Thyroid gland (tissue), 4 donors: ENCODE results near the gene DOCK9. TPM values are rescaled to one million over a fixed set of nuclear protein-coding genes. Genes with fewer than 3 reads are reported as not detected.

Experiments used
- DNase-seq, 2 donors: peaks; one replicate each; pipeline ENCODE4 v3.0.0-alpha.2; 2019
- H3K27ac ChIP-seq, 3 donors: fragments of 200-600 bp; sonication (generic); 1 replicate in 2 of 3; 2 replicates in 1 of 3; pipeline ENCODE4 v1.5.1; 2016 to 2019; ENCODE audit warnings: mild to moderate bottlenecking in 1 of 3, moderate library complexity in 1 of 3
- H3K27me3 ChIP-seq: fragments of 200-600 bp; sonication (generic); one replicate; pipeline ENCODE4 v1.5.1; 2019
- H3K36me3 ChIP-seq, 2 donors: fragments of 200-600 bp; sonication (generic); one replicate each; pipeline ENCODE4 v1.5.1; 2016 to 2019
- H3K4me1 ChIP-seq, 2 donors: fragments of 200-600 bp; sonication (generic); one replicate each; pipeline ENCODE4 v1.5.1; 2017 to 2019
- H3K4me3 ChIP-seq, 3 donors: fragments of 200-600 bp; sonication (generic); replicated peaks in 1 of 3; 1 replicate in 2 of 3; 2 replicates in 1 of 3; pipeline ENCODE4 v1.5.1; 2016; ENCODE audit warnings: mild to moderate bottlenecking in 1 of 3
- H3K9me3 ChIP-seq: fragments of 200-600 bp; sonication (generic); one replicate; pipeline ENCODE4 v1.5.1; 2017
- POLR2A ChIP-seq, 2 donors: fragments of 450-650 bp; IDR thresholded peaks; one replicate each; pipeline ENCODE4 v1.6.1; 2017; ENCODE audit warnings: antibody characterized with exemption in 2 of 2, mild to moderate bottlenecking in 2 of 2, moderate library complexity in 1 of 2
- WGBS, 2 donors: methylation state at CpG; one replicate each; pipeline ENCODE4 v1.1.5; 2017; 5-methylcytosine and 5-hydroxymethylcytosine counted together
- intact Hi-C: fragments of 100-400 bp; cut with DNase I; formaldehyde crosslinking; loops from one replicate; pipeline ENCODE4 v1.15.1; 2023
- total RNA-seq, 4 donors: library from RNA; depleted of rRNA; stranded (reverse); fragments of >200 nt; gene quantifications; one replicate each; pipeline ENCODE4 v1.2.3, GENCODE V29; 2016
- TF ChIP-seq, protein P1 (sequence below), 6 experiments: fragments of 200-600 bp in 3 of 6; fragments of 450-650 bp in 3 of 6; sonication (generic) in 3 of 6; IDR thresholded peaks; one replicate each; pipeline ENCODE4 v1.5.1; 2016 to 2019; ENCODE audit warnings: antibody characterized with exemption in 6 of 6, mild to moderate bottlenecking in 2 of 6, inconsistent platforms in 1 of 6, moderate library complexity in 1 of 6

Gene DOCK9
- total RNA-seq, 4 donors from 2014 or later = 126 to 240 (median 160) TPM

GRCh38 chr13:98780451-98780850 lies 197.4 kb downstream of the DOCK9 start:
- no peaks in the 10 kb centered on the region for H3K36me3 ChIP-seq
- intact Hi-C loops = no loop called here
- H3K4me1 ChIP-seq = no peaks in the 10 kb centered on the region
- H3K27ac ChIP-seq = no peak overlapping the region
- H3K27me3 ChIP-seq = no peaks in the 10 kb centered on the region
- no peaks in the 10 kb centered on the region for H3K9me3 ChIP-seq
- no peak overlapping the region for H3K4me3 ChIP-seq
- WGBS, 2 donors = 62 to 81% methylated on average over 2 of the region's 2 CpGs
- TF ChIP-seq POLR2A (IDR thresholded peaks at IDR 0.05) = no peak
- TF ChIP-seq, protein P1, sequence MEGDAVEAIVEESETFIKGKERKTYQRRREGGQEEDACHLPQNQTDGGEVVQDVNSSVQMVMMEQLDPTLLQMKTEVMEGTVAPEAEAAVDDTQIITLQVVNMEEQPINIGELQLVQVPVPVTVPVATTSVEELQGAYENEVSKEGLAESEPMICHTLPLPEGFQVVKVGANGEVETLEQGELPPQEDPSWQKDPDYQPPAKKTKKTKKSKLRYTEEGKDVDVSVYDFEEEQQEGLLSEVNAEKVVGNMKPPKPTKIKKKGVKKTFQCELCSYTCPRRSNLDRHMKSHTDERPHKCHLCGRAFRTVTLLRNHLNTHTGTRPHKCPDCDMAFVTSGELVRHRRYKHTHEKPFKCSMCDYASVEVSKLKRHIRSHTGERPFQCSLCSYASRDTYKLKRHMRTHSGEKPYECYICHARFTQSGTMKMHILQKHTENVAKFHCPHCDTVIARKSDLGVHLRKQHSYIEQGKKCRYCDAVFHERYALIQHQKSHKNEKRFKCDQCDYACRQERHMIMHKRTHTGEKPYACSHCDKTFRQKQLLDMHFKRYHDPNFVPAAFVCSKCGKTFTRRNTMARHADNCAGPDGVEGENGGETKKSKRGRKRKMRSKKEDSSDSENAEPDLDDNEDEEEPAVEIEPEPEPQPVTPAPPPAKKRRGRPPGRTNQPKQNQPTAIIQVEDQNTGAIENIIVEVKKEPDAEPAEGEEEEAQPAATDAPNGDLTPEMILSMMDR (IDR thresholded peaks at IDR 0.05) = no peak
- no peak for DNase-seq

DNA sequence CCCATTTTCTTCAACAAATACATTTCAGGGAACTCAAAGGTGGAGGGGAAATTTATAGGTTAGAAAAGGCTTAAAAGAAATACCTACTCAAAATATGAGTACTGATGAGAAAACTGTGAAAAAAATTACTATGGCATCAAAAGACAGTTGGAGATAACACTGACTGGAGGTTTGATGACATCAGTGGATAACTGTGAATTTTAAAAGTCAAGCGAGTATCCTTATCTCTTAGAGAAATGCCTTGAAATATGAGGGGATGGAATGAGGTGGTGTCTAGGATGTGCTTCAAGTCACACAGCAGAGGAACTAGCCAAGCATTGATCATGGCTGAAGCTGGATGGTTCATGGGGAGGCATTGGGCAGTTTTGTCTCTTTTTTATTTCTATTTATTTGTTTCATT lies 198.2 kb downstream of the DOCK9 start:
- Histone ChIP-seq H3K9me3 (no peaks in the 10 kb centered on the region), H3K4me3 (no peak overlapping the region), H3K27me3 (no peaks in the 10 kb centered on the region), H3K4me1 (no peaks in the 10 kb centered on the region), H3K36me3 (no peaks in the 10 kb centered on the region), H3K27ac (no peak overlapping the region)
- no peak for DNase-seq
- WGBS, 2 donors = 88 to 95% methylated on average over 1 of the region's 1 CpG
- TF ChIP-seq, protein P1 (IDR thresholded peaks at IDR 0.05) = no peak
- TF ChIP-seq POLR2A (IDR thresholded peaks at IDR 0.05) = no peak
- intact Hi-C loops = no loop called here

DNA sequence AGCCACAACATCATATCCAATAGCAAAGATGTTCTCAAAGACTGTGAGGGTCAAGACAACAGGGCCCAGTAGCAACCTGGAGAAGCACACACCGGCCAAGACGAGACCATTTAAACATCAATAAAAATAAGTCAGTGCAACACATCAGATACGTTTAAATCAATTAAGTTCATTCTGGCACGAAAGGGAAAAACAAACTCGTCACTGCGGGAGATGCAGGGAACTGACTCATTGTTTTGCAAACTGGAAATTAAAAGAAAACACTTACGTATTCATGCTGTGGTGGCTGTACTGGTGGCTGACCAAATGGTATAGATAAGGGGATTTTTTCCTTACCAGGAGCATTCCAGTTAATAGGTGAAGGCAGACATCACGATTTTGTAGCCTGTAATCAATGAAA lies 199.1 kb downstream of the DOCK9 start:
- Histone ChIP-seq H3K9me3 (no peaks in the 10 kb centered on the region), H3K27me3 (no peaks in the 10 kb centered on the region), H3K4me1 (no peaks in the 10 kb centered on the region), H3K27ac (no peak overlapping the region), H3K4me3 (no peak overlapping the region), H3K36me3 (no peaks in the 10 kb centered on the region)
- 78 to 81% methylated on average over 8 of the region's 8 CpGs for WGBS, 2 donors
- DNase-seq = no peak
- intact Hi-C loops = no loop called here
- no peak for TF ChIP-seq POLR2A (IDR thresholded peaks at IDR 0.05)
- TF ChIP-seq, protein P1 (IDR thresholded peaks at IDR 0.05) = no peak

DNA sequence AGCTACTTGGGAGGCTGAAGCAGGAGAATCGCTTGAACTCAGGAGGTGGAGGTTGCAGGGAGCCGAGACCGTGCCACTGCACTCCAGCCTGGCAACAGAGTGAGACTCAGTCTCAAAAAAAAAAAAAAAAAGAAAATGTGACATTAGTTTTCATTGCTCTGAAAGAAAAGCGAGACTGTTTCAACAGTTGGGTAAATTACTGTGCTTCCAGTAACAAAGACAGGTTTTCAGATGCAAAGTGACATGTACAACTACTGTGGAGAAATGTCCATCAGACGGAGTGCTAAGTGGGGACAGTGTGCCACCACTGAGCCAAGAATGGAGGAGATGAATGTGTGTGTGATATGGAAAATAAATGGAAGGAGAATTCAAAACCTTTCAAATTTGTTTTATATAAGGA lies 201.2 kb downstream of the DOCK9 start:
- Histone ChIP-seq H3K27me3 (no peaks in the 10 kb centered on the region), H3K4me3 (no peak overlapping the region), H3K36me3 (no peaks in the 10 kb centered on the region), H3K27ac (no peak overlapping the region), H3K4me1 (no peaks in the 10 kb centered on the region), H3K9me3 (no peaks in the 10 kb centered on the region)
- 73 to 91% methylated on average over 5 of the region's 5 CpGs for WGBS, 2 donors
- intact Hi-C loops = no loop called here
- TF ChIP-seq, protein P1 (IDR thresholded peaks at IDR 0.05) = no peak
- no peak for TF ChIP-seq POLR2A (IDR thresholded peaks at IDR 0.05)
- no peak for DNase-seq

GRCh38 chr13:98775844-98776598 lies 201.8 kb downstream of the DOCK9 start:
- WGBS, 2 donors = 89 to 93% methylated on average over 20 to 22 of the region's 22 CpGs
- no peak for DNase-seq
- no peak overlapping the region for H3K27ac ChIP-seq
- TF ChIP-seq, protein P1 (IDR thresholded peaks at IDR 0.05) = no peak
- no peak for TF ChIP-seq POLR2A (IDR thresholded peaks at IDR 0.05)
- H3K36me3 ChIP-seq = no peaks in the 10 kb centered on the region
- no peaks in the 10 kb centered on the region for H3K4me1 ChIP-seq
- H3K4me3 ChIP-seq = no peak overlapping the region
- H3K27me3 ChIP-seq = no peaks in the 10 kb centered on the region
- intact Hi-C loops = no loop called here
- no peaks in the 10 kb centered on the region for H3K9me3 ChIP-seq
